ENCODE measurements around the gene NCKAP1.

DNA sequence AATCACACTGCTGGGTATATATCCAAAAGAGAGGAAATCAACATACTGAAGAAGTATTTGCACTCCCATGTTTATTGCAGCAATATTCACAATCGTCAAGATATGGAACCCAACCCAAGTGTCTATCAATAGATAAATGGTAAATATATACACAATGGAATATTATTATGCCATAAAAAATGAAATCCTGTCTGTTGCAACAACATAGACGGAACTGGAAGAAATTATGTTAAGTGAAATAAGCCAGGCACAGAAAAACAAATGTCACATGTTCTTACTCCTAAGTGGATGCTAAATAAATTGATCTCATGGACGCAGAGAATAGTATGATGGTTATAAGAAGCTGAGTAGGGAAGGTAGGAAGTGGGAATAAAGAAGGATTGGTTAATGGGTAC is 65.7 kb downstream of the NCKAP1 start:
- TF ChIP-seq POLR2AphosphoS5 (IDR thresholded peaks at IDR 0.05; ENCODE audit: insufficient read depth, low read depth, low read length) = no peak
- no peak for TF ChIP-seq CTCF (IDR thresholded peaks at IDR 0.05; ENCODE audit: extremely low read depth in 1 of 2, insufficient read depth in 1 of 2, low read depth in 1 of 2, low read length in 2 of 2)

Measured in endothelial cell of umbilical vein (primary cell).